K562 (cell line): ENCODE data around the gene PLCG2. TPM values are rescaled to one million over a fixed set of nuclear protein-coding genes. Genes with fewer than 3 reads are reported as not detected.

ENCODE experiments used
- C11orf30 ChIP-seq: fragments of 450-650 bp; IDR thresholded peaks from 2 replicates; pipeline ENCODE4 v1.6.1; 2016; ENCODE audit warnings: low read depth, mild to moderate bottlenecking
- ELF2 ChIP-seq: fragments of 250-450 bp; sonication (Bioruptor Pico); IDR thresholded peaks from 2 replicates; pipeline ENCODE4 v1.5.0; 2021; ENCODE audit warnings: mild to moderate bottlenecking
- HCFC1 ChIP-seq: IDR thresholded peaks from 2 replicates; pipeline ENCODE4 v1.6.1; 2012; ENCODE audit warnings: low read depth, low read length, improper control_type of control experiment
- KDM1A ChIP-seq, 2 experiments: fragments of 450-650 bp; IDR thresholded peaks; 2 replicates each; pipeline ENCODE4 v1.6.1; 2016; ENCODE audit warnings: mild to moderate bottlenecking in 2 of 2
- MTA3 ChIP-seq: fragments of 450-650 bp; formaldehyde crosslinking; IDR thresholded peaks from 2 replicates; pipeline ENCODE4 v1.6.1; 2017; ENCODE audit warnings: mild to moderate bottlenecking, borderline replicate concordance
- NR0B1 ChIP-seq: fragments of 450-650 bp; IDR thresholded peaks from one replicate; pipeline ENCODE4 v1.6.1; 2018; ENCODE audit warnings: mild to moderate bottlenecking, moderate library complexity; ENCODE audit not compliant: partially characterized antibody
- PHF20 ChIP-seq: fragments of 450-650 bp; IDR thresholded peaks from 2 replicates; pipeline ENCODE4 v1.6.1; 2018; ENCODE audit not compliant: partially characterized antibody
- POLR2H ChIP-seq: IDR thresholded peaks from 2 replicates; pipeline ENCODE4 v1.6.1; 2016; ENCODE audit warnings: missing genetic modification characterization, low read depth, mild to moderate bottlenecking, control low read depth, missing compliant biosample characterization, moderate library complexity
- SREBF2 ChIP-seq: sonication (generic); formaldehyde crosslinking; IDR thresholded peaks from 2 replicates; pipeline ENCODE4 v1.4.0; 2020; ENCODE audit warnings: mild to moderate bottlenecking, missing genetic modification reagents
- STAT5B ChIP-seq: fragments of 250-450 bp; sonication (Bioruptor Pico); IDR thresholded peaks from 2 replicates; pipeline ENCODE4 v1.8.0; 2021; ENCODE audit warnings: mild to moderate bottlenecking, inconsistent platforms
- ZBTB2 ChIP-seq: fragments of 450-650 bp; IDR thresholded peaks from 2 replicates; pipeline ENCODE4 v1.6.1; 2016; ENCODE audit warnings: antibody characterized with exemption
- ZNF347 ChIP-seq: fragments of 450-650 bp; formaldehyde crosslinking; IDR thresholded peaks from 2 replicates; pipeline ENCODE4 v1.4.0; 2020; ENCODE audit warnings: low read depth, mild to moderate bottlenecking, moderate library complexity
- ZNF431 ChIP-seq: sonication (generic); formaldehyde crosslinking; IDR thresholded peaks from 2 replicates; pipeline ENCODE4 v1.8.0; 2022; ENCODE audit warnings: mild to moderate bottlenecking, missing genetic modification reagents
- ZNF655 ChIP-seq: fragments of 250-450 bp; sonication (Bioruptor Pico); IDR thresholded peaks from 2 replicates; pipeline ENCODE4 v1.5.0; 2021
- ZNF830 ChIP-seq: fragments of 250-450 bp; sonication (Bioruptor Pico); IDR thresholded peaks from 2 replicates; pipeline ENCODE4 v1.5.0; 2021; ENCODE audit warnings: mild to moderate bottlenecking
- polyA plus RNA-seq, 8 experiments: library from polyadenylated mRNA; depleted of rRNA in 4 of 8; stranded (reverse) in 5 of 8; unstranded in 3 of 8; fragments of >200 nt; fragmentation: Nextera tagmentation in 2 of 8; fragmentation: Illumina TruSeq in 1 of 8; extraction: Ambion mirVana in 2 of 8; extraction: Trizol in 1 of 8; gene quantifications; 2 replicates each; pipeline versions ENCODE4 v1.2.1 to v1.2.3, GENCODE V29; 2011 to 2014; ENCODE audit warnings: inconsistent platforms in 1 of 8, missing spikeins in 1 of 8
- total RNA-seq, 7 experiments: library from RNA; depleted of rRNA in 6 of 7; stranded (reverse); fragments of >200 nt in 6 of 7; fragmentation: Illumina TruSeq in 2 of 7; extraction: Trizol in 2 of 7; gene quantifications; 2 replicates each; pipeline versions ENCODE4 v1.2.1 to v1.2.3, GENCODE V29; 2011 to 2021; ENCODE audit warnings: low replicate concordance in 1 of 7
- TF ChIP-seq, protein P1 (sequence below): fragments of 450-650 bp; IDR thresholded peaks from 2 replicates; pipeline ENCODE4 v1.7.0; 2016; ENCODE audit warnings: borderline replicate concordance
- TF ChIP-seq, protein P2 (sequence below): sonication (generic); formaldehyde crosslinking; IDR thresholded peaks from 2 replicates; pipeline ENCODE4 v1.8.1; 2023; ENCODE audit warnings: mild to moderate bottlenecking, missing genetic modification reagents, moderate library complexity
- TF ChIP-seq, protein P3 (sequence below): fragments of 450-650 bp; IDR thresholded peaks from 2 replicates; pipeline ENCODE4 v1.6.1; 2017; ENCODE audit warnings: antibody characterized with exemption

PLCG2 gene
- total and polyA plus RNA-seq, 9 of the 15 experiments (the other 6 are each of a cell fraction or from before 2014, with no cell fraction given) = 0.94 to 7.1 (median 3.1) TPM

GRCh38 chr16:81737885-81738536 lies 41.1 kb upstream of the PLCG2 start (continued):
- TF ChIP-seq, protein P1, sequence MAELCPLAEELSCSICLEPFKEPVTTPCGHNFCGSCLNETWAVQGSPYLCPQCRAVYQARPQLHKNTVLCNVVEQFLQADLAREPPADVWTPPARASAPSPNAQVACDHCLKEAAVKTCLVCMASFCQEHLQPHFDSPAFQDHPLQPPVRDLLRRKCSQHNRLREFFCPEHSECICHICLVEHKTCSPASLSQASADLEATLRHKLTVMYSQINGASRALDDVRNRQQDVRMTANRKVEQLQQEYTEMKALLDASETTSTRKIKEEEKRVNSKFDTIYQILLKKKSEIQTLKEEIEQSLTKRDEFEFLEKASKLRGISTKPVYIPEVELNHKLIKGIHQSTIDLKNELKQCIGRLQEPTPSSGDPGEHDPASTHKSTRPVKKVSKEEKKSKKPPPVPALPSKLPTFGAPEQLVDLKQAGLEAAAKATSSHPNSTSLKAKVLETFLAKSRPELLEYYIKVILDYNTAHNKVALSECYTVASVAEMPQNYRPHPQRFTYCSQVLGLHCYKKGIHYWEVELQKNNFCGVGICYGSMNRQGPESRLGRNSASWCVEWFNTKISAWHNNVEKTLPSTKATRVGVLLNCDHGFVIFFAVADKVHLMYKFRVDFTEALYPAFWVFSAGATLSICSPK = no peak
- TF ChIP-seq STAT5B (CRISPR knock-in tag) = no peak
- TF ChIP-seq ZNF655 (CRISPR knock-in tag) = no peak
- no peak for TF ChIP-seq NR0B1
- no peak for TF ChIP-seq ZNF830 (CRISPR knock-in tag)
- no peak for TF ChIP-seq MTA3
- TF ChIP-seq ZNF431 = no peak
- TF ChIP-seq, protein P2, sequence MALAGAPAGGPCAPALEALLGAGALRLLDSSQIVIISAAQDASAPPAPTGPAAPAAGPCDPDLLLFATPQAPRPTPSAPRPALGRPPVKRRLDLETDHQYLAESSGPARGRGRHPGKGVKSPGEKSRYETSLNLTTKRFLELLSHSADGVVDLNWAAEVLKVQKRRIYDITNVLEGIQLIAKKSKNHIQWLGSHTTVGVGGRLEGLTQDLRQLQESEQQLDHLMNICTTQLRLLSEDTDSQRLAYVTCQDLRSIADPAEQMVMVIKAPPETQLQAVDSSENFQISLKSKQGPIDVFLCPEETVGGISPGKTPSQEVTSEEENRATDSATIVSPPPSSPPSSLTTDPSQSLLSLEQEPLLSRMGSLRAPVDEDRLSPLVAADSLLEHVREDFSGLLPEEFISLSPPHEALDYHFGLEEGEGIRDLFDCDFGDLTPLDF (CRISPR knock-in tag) = no peak
- no peak for TF ChIP-seq ELF2 (CRISPR knock-in tag)
- no peak for TF ChIP-seq PHF20
- no peak for TF ChIP-seq HCFC1
- no peak for TF ChIP-seq ZNF347
- TF ChIP-seq, protein P3, sequence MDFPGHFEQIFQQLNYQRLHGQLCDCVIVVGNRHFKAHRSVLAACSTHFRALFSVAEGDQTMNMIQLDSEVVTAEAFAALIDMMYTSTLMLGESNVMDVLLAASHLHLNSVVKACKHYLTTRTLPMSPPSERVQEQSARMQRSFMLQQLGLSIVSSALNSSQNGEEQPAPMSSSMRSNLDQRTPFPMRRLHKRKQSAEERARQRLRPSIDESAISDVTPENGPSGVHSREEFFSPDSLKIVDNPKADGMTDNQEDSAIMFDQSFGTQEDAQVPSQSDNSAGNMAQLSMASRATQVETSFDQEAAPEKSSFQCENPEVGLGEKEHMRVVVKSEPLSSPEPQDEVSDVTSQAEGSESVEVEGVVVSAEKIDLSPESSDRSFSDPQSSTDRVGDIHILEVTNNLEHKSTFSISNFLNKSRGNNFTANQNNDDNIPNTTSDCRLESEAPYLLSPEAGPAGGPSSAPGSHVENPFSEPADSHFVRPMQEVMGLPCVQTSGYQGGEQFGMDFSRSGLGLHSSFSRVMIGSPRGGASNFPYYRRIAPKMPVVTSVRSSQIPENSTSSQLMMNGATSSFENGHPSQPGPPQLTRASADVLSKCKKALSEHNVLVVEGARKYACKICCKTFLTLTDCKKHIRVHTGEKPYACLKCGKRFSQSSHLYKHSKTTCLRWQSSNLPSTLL = no peak
- no peak for TF ChIP-seq ZBTB2
- no peak for TF ChIP-seq POLR2H (tag)
- peak in 1 of 2 experiments; percentile 87; a peak in 2 of 4 replicates for TF ChIP-seq KDM1A (IDR thresholded peaks at IDR 0.05)
- no peak for TF ChIP-seq SREBF2
- no peak for TF ChIP-seq C11orf30
